A549 (cell line): Measurements from ENCODE around the gene PEAK3.

Source experiments
- CTCF ChIP-seq: fragments of >200 bp; sonication (Bioruptor Twin); formaldehyde crosslinking; IDR thresholded peaks from 3 replicates; pipeline ENCODE4 v1.5.1; 2016
- JUN ChIP-seq, 2 experiments: fragments of >200 bp; sonication (Bioruptor Twin); formaldehyde crosslinking; IDR thresholded peaks; 2 replicates in 1 of 2; 3 replicates in 1 of 2; pipeline ENCODE4 v1.6.1; 2016 to 2017
- POLR2A ChIP-seq: IDR thresholded peaks from 2 replicates; pipeline ENCODE4 v1.6.1; 2012; ENCODE audit warnings: mild to moderate bottlenecking, low read length
- RCOR1 ChIP-seq: fragments of 150-350 bp; IDR thresholded peaks from 2 replicates; pipeline ENCODE4 v1.6.1; 2014; ENCODE audit warnings: antibody characterized with exemption, low read length, low read depth
- SREBF2 ChIP-seq: fragments of 450-650 bp; IDR thresholded peaks from 2 replicates; pipeline ENCODE4 v1.6.1; 2014; ENCODE audit warnings: mild to moderate bottlenecking, moderate library complexity

GRCh38 chr19:2289714-2290435 is 7.9 kb upstream of the PEAK3 start:
- TF ChIP-seq CTCF (no peak), RCOR1 (no peak), POLR2A (no peak), JUN (IDR thresholded peaks at IDR 0.05) (no peak), SREBF2 (no peak)
